SU-DHL-6 (cell line): ENCODE measurements around the gene GIPC3.

Experiments
- H2AFZ ChIP-seq: fragments of 200-600 bp; sonication (generic); 2 replicates; pipeline ENCODE4 v1.6.1; 2014; ENCODE audit warnings: low read depth, mild to moderate bottlenecking, moderate library complexity, mixed read lengths, antibody characterized with exemption, low read length; ENCODE audit not compliant: severe bottlenecking
- H3F3A ChIP-seq: fragments of 200-600 bp; shearing (Covaris generic); 2 replicates; pipeline ENCODE4 v1.6.0; 2016; ENCODE audit warnings: antibody characterized with exemption, mild to moderate bottlenecking; ENCODE audit not compliant: insufficient read depth
- H3K27ac ChIP-seq: fragments of 200-600 bp; sonication (generic); 2 replicates; pipeline ENCODE4 v1.5.1; 2016; ENCODE audit warnings: low read depth, mild to moderate bottlenecking, low read length, moderate library complexity, mixed read lengths
- H3K27me3 ChIP-seq: fragments of 200-600 bp; sonication (generic), shearing (Covaris generic); 2 replicates; pipeline ENCODE4 v1.6.0; 2014; ENCODE audit warnings: mild to moderate bottlenecking, low read length
- H3K36me3 ChIP-seq: fragments of 200-600 bp; sonication (generic); 2 replicates; pipeline ENCODE4 v1.6.1; 2014; ENCODE audit warnings: mild to moderate bottlenecking, low read length, mixed read lengths
- H3K4me2 ChIP-seq: fragments of 300-600, 200-600 bp; shearing (Covaris generic), sonication (generic); 2 replicates; pipeline ENCODE4 v1.6.0; 2014; ENCODE audit warnings: low read length, low read depth, mild to moderate bottlenecking; ENCODE audit not compliant: poor library complexity, severe bottlenecking
- H3K4me3 ChIP-seq: fragments of 200-600 bp; sonication (generic); 2 replicates; pipeline ENCODE4 v1.5.1; 2014; ENCODE audit warnings: antibody characterized with exemption, low read length, mild to moderate bottlenecking, mixed read lengths; ENCODE audit not compliant: insufficient read depth, poor library complexity, severe bottlenecking
- H3K79me2 ChIP-seq: fragments of 200-600 bp; sonication (generic); 2 replicates; pipeline ENCODE4 v1.6.1; 2014; ENCODE audit warnings: mild to moderate bottlenecking, low read length, moderate library complexity; ENCODE audit not compliant: insufficient read depth
- H3K9ac ChIP-seq: fragments of 200-600 bp; sonication (generic); 2 replicates; pipeline ENCODE4 v1.7.0; 2014; ENCODE audit warnings: mild to moderate bottlenecking, low read length
- H3K9me2 ChIP-seq: fragments of 200-600 bp; sonication (generic); replicated peaks from 2 replicates; pipeline ENCODE4 v1.6.1; 2014; ENCODE audit warnings: low read length; ENCODE audit not compliant: insufficient read depth
- H3K9me3 ChIP-seq: fragments of 200-600 bp; sonication (generic); 2 replicates; pipeline ENCODE4 v1.6.1; 2014; ENCODE audit warnings: low read length, mixed read lengths; ENCODE audit not compliant: insufficient read depth
- H4K20me1 ChIP-seq: fragments of 200-600 bp; sonication (generic); 2 replicates; pipeline ENCODE4 v1.6.1; 2014; ENCODE audit warnings: low read depth, mild to moderate bottlenecking, antibody characterized with exemption, low read length, moderate library complexity, mixed read lengths
- CTCF ChIP-seq: fragments of 200-600 bp; sonication (generic); IDR thresholded peaks from one replicate; pipeline ENCODE4 v1.5.1; 2017; ENCODE audit warnings: antibody characterized with exemption, mild to moderate bottlenecking, low read length, moderate library complexity; ENCODE audit not compliant: insufficient read depth, poor library complexity, severe bottlenecking
- EZH2phosphoT487 ChIP-seq: fragments of 200-600 bp; sonication (generic), shearing (Covaris generic); conservative IDR thresholded peaks from 2 replicates; pipeline ENCODE4 v1.6.1; 2018; ENCODE audit warnings: mild to moderate bottlenecking, antibody characterized with exemption, low read length, moderate library complexity, mixed read lengths

GIPC3 gene

GRCh38 chr19:3634496-3635045 is 49.3 kb downstream of the GIPC3 start:
- H3K4me2 ChIP-seq = no peak overlapping the region
- no peaks in the 10 kb centered on the region for H3K9me2 ChIP-seq
- no peak overlapping the region for H2AFZ ChIP-seq
- H3K9me3 ChIP-seq = no peaks in the 10 kb centered on the region
- no peaks in the 10 kb centered on the region for H3K27me3 ChIP-seq
- H3K9ac ChIP-seq = no peak overlapping the region
- H3F3A ChIP-seq = no peaks in the 10 kb centered on the region
- no peak overlapping the region for H3K4me3 ChIP-seq
- no peaks in the 10 kb centered on the region for H3K36me3 ChIP-seq
- no peaks in the 10 kb centered on the region for H4K20me1 ChIP-seq
- H3K27ac ChIP-seq = no peak overlapping the region
- H3K79me2 ChIP-seq = no peaks in the 10 kb centered on the region
- TF ChIP-seq CTCF (no peak), EZH2phosphoT487 (no peak)

- Histone ChIP-seq H3K9ac (no peak overlapping the region), H3K9me3 (no peaks in the 10 kb centered on the region), H3F3A (no peaks in the 10 kb centered on the region), H3K4me2 (no peak overlapping the region), H3K4me3 (no peak overlapping the region), H4K20me1 (no peaks in the 10 kb centered on the region), H3K36me3 (no peaks in the 10 kb centered on the region), H2AFZ (no peak overlapping the region), H3K27me3 (no peaks in the 10 kb centered on the region), H3K27ac (no peak overlapping the region), H3K79me2 (no peaks in the 10 kb centered on the region), H3K9me2 (no peaks in the 10 kb centered on the region)
- TF ChIP-seq EZH2phosphoT487 (no peak), CTCF (no peak)
Observed at GRCh38 chr19:3636506-3636905, 51.2 kb downstream of the GIPC3 start.

- H3K4me2 ChIP-seq = no peak overlapping the region
- H3K9ac ChIP-seq = no peak overlapping the region
- no peak overlapping the region for H3K4me3 ChIP-seq
- TF ChIP-seq CTCF (no peak), EZH2phosphoT487 (no peak)
- H3K79me2 ChIP-seq = no peaks in the 10 kb centered on the region
- H3K27ac ChIP-seq = no peak overlapping the region
- H4K20me1 ChIP-seq = no peaks in the 10 kb centered on the region
- no peaks in the 10 kb centered on the region for H3K9me3 ChIP-seq
- no peaks in the 10 kb centered on the region for H3K27me3 ChIP-seq
- no peak overlapping the region for H2AFZ ChIP-seq
- no peaks in the 10 kb centered on the region for H3K36me3 ChIP-seq
- H3K9me2 ChIP-seq = no peaks in the 10 kb centered on the region
- no peaks in the 10 kb centered on the region for H3F3A ChIP-seq
Observed at GRCh38 chr19:3636962-3637361, 51.7 kb downstream of the GIPC3 start.
